ENCODE measurements around the gene DENND2C.

Gene DENND2C

DNA sequence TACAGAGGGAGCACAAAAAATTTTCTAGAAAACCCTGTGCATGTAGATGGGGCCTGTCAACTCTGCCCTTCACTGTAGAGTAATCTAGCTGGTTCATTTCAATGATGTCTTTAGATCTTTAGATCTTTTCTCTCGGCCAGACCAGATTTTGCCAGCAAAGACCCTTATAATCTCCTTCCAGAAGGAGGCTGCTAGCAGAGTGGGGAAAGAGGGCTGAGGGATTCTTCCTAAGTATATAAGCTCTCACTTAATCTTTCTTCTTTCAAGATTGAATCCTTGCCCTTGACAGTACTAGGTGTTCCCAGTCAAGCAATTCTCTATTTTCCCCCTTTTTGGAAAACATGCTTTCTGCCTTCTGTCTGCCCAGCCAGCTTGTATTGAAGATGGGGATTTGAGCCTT lies 122.8 kb downstream of the DENND2C start:
- no peak for DNase-seq (ENCODE audit: low spot score)

- no peak for DNase-seq (ENCODE audit: low spot score)
These were observed 124.1 kb downstream of the DENND2C start for GRCh38 chr1:114545796-114546195.

GRCh38 chr1:114545315-114545714 lies 124.5 kb downstream of the DENND2C start:
- no peak for DNase-seq (ENCODE audit: low spot score)

- DNase-seq (ENCODE audit: low spot score): no peak
These were observed 129.0 kb downstream of the DENND2C start for GRCh38 chr1:114540821-114541220.

GRCh38 chr1:114540272-114540671 lies 129.6 kb downstream of the DENND2C start:
- no peak for DNase-seq (ENCODE audit: low spot score)

DNA sequence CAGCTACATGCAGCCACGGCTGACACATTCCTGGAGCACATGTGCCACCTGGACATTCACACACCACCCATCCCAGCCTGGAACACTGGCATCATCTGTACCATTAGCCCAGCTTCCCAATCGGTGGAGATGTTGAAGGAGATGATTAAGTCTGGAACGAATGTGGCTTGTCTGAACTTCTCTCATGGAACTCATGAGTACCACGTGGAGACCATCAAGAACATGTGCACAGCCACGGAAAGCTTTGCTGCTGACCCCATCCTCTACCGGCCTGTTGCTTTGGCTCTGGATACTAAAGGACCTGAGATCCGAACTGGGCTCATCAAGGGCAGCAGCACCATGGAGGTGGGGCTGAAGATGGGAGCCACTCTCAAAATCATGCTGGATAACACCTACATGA lies 133.8 kb downstream of the DENND2C start:
- DNase-seq (ENCODE audit: low spot score): no peak

- DNase-seq (ENCODE audit: low spot score): no peak
These were observed 134.4 kb downstream of the DENND2C start for GRCh38 chr1:114535401-114535800.
